Kidney (tissue), 14 donors: Measurements from ENCODE around the gene AGBL4. TPM values are rescaled to one million over a fixed set of nuclear protein-coding genes. Genes with fewer than 3 reads are reported as not detected.
"Not testable (repeated sequence)": the region's sequence is repeated elsewhere in the genome, so short reads cannot be mapped to it uniquely, and the experiment has no call there.

Experiments used
- DNase-seq, 5 donors: peaks; one replicate each; pipeline ENCODE4 v3.0.0-alpha.2; 2013 to 2020
- FAIRE-seq: peaks from 2 replicates; lab custom pipeline; 2012; peaks lifted over from hg19 to GRCh38; lab: Jason Lieb, UNC
- H3K27ac ChIP-seq, 2 donors: one replicate each; pipeline ENCODE4 v1.7.0; 2013; ENCODE audit warnings: low read depth in 2 of 2, low read length in 2 of 2, inconsistent platforms in 1 of 2
- H3K27me3 ChIP-seq: one replicate; pipeline ENCODE4 v1.7.1; 2013; ENCODE audit warnings: low read length, inconsistent platforms; ENCODE audit not compliant: control insufficient read depth, insufficient read depth
- H3K36me3 ChIP-seq, 3 donors: one replicate each; pipeline versions ENCODE4 v1.7.0 to v1.7.1; 2013; ENCODE audit warnings: low read length in 3 of 3, control low read depth in 1 of 3, inconsistent platforms in 1 of 3; ENCODE audit not compliant: insufficient read depth in 3 of 3, control insufficient read depth in 2 of 3
- H3K4me1 ChIP-seq, 3 donors: one replicate each; pipeline versions ENCODE4 v1.7.0 to v1.7.1; 2013; ENCODE audit warnings: low read length in 3 of 3, inconsistent platforms in 1 of 3, low read depth in 1 of 3; ENCODE audit not compliant: control insufficient read depth in 2 of 3, insufficient read depth in 2 of 3
- H3K4me3 ChIP-seq, 3 donors: one replicate each; pipeline versions ENCODE4 v1.7.0 to v1.8.1; 2013; ENCODE audit warnings: low read length in 3 of 3, control low read depth in 1 of 3, inconsistent platforms in 1 of 3
- H3K9ac ChIP-seq, 3 donors: one replicate each; pipeline versions ENCODE4 v1.7.0 to v1.7.1; 2013; ENCODE audit warnings: low read length in 3 of 3, control low read depth in 1 of 3, inconsistent platforms in 1 of 3
- H3K9me3 ChIP-seq, 3 donors: one replicate each; pipeline versions ENCODE4 v1.7.0 to v1.7.1; 2013; ENCODE audit warnings: low read length in 3 of 3, control low read depth in 1 of 3, inconsistent platforms in 1 of 3; ENCODE audit not compliant: control insufficient read depth in 2 of 3, insufficient read depth in 1 of 3
- CTCF ChIP-seq: IDR thresholded peaks from 3 replicates; pipeline ENCODE4 v1.5.1; 2012; ENCODE audit warnings: mild to moderate bottlenecking, moderate library complexity, borderline replicate concordance; ENCODE audit not compliant: insufficient read depth; ENCODE audit errors: extremely low read depth
- intact Hi-C: fragments of 100-400 bp; cut with DNase I; formaldehyde crosslinking; loops from one replicate; pipeline ENCODE4 v1.11.1; 2022
- polyA plus RNA-seq: library from polyadenylated mRNA; stranded (reverse); fragments of 350-450 nt; fragmentation: Illumina TruSeq; extraction: RNeasy Lipid Tissue Mini Kit (QIAGEN cat#74804); gene quantifications from one replicate; pipeline ENCODE4 v1.2.3, GENCODE V29; 2014; ENCODE audit warnings: low read depth, low replicate concordance; ENCODE audit not compliant: insufficient read depth
- total RNA-seq: library from RNA; stranded (reverse); fragmentation: NEBNext Ultra II Directional; extraction: Animal tissue kit (Norgen Biotek cat#: 25700); gene quantifications from one replicate; pipeline ENCODE4 v1.2.1, GENCODE V29; 2021
- donor health status: control.
- donor health status: control.
- donor health status: control.
- donor health status: control.
- donor health status: control.
- donor health status: DM: yes; HTN: yes; CAD: no.
- donor health status: Normal renal cell carcinoma (clear cell type).

AGBL4 gene
- total and polyA plus RNA-seq, 2 donors from 2014 or later = 1.5 to 2.7 TPM

- H3K9me3 ChIP-seq = no peaks in the 10 kb centered on the region
- FAIRE-seq (no peak), DNase-seq (no peak)
- no peak overlapping the region for H3K4me3 ChIP-seq
- intact Hi-C loops = no loop called here
- H3K4me1 ChIP-seq = no peaks in the 10 kb centered on the region
- TF ChIP-seq CTCF = no peak
- no peak overlapping the region for H3K27ac ChIP-seq
- H3K36me3 ChIP-seq = no peaks in the 10 kb centered on the region
- no peaks in the 10 kb centered on the region for H3K27me3 ChIP-seq
- no peak overlapping the region for H3K9ac ChIP-seq
Measured at GRCh38 chr1:50027794-50028193, 4.0 kb upstream of the AGBL4 start.

GRCh38 chr1:49995734-49996133 lies 28.0 kb downstream of the AGBL4 start:
- H3K9me3 ChIP-seq = peaks cover 0 to 2% (median 0%) of the 10 kb centered on the region in 3 donors
- FAIRE-seq = no peak
- no peaks in the 10 kb centered on the region for H3K4me1 ChIP-seq
- no peak for DNase-seq
- H3K4me3 ChIP-seq = no peak overlapping the region
- no peak for TF ChIP-seq CTCF
- no peaks in the 10 kb centered on the region for H3K36me3 ChIP-seq
- H3K9ac ChIP-seq = no peak overlapping the region
- intact Hi-C loops = no loop called here
- no peaks in the 10 kb centered on the region for H3K27me3 ChIP-seq
- no peak overlapping the region for H3K27ac ChIP-seq

- H3K27me3 ChIP-seq = no peaks in the 10 kb centered on the region
- H3K27ac ChIP-seq = no peak overlapping the region
- no peak for FAIRE-seq
- no peak for TF ChIP-seq CTCF
- H3K9ac ChIP-seq = no peak overlapping the region
- no peaks in the 10 kb centered on the region for H3K4me1 ChIP-seq
- no peak for DNase-seq
- H3K4me3 ChIP-seq = no peak overlapping the region
- no peaks in the 10 kb centered on the region for H3K36me3 ChIP-seq
- H3K9me3 ChIP-seq = no peaks in the 10 kb centered on the region
- intact Hi-C loops = no loop called here
Measured at GRCh38 chr1:49971088-49971487, 52.7 kb downstream of the AGBL4 start.

GRCh38 chr1:49951385-49951784 lies 72.4 kb downstream of the AGBL4 start:
- no peak for TF ChIP-seq CTCF
- no peaks in the 10 kb centered on the region for H3K36me3 ChIP-seq
- no peaks in the 10 kb centered on the region for H3K27me3 ChIP-seq
- intact Hi-C loops = no loop called here
- H3K9ac ChIP-seq = no peak overlapping the region
- no peak for DNase-seq
- no peaks in the 10 kb centered on the region for H3K9me3 ChIP-seq
- H3K4me3 ChIP-seq = no peak overlapping the region
- H3K4me1 ChIP-seq = no peaks in the 10 kb centered on the region
- no peak for FAIRE-seq
- H3K27ac ChIP-seq = no peak overlapping the region

- intact Hi-C loops = not testable (repeated sequence)
Measured at GRCh38 chr1:49915301-49915700, 108.5 kb downstream of the AGBL4 start.

More at GRCh38 chr1:49915301-49915700, 108.5 kb downstream of the AGBL4 start:
- H3K27me3 ChIP-seq, H3K27ac ChIP-seq, DNase-seq, H3K4me1 ChIP-seq, H3K36me3 ChIP-seq, FAIRE-seq, H3K9ac ChIP-seq, H3K4me3 ChIP-seq, H3K9me3 ChIP-seq: not testable (repeated sequence)
